ENCODE measurements around the gene PTPRD.

PTPRD gene

GRCh38 chr9:8268216-8268878, 2344.5 kb downstream of the PTPRD start:
- no peak for DNase-seq (ENCODE audit: low spot score)
- TF ChIP-seq, protein P1, sequence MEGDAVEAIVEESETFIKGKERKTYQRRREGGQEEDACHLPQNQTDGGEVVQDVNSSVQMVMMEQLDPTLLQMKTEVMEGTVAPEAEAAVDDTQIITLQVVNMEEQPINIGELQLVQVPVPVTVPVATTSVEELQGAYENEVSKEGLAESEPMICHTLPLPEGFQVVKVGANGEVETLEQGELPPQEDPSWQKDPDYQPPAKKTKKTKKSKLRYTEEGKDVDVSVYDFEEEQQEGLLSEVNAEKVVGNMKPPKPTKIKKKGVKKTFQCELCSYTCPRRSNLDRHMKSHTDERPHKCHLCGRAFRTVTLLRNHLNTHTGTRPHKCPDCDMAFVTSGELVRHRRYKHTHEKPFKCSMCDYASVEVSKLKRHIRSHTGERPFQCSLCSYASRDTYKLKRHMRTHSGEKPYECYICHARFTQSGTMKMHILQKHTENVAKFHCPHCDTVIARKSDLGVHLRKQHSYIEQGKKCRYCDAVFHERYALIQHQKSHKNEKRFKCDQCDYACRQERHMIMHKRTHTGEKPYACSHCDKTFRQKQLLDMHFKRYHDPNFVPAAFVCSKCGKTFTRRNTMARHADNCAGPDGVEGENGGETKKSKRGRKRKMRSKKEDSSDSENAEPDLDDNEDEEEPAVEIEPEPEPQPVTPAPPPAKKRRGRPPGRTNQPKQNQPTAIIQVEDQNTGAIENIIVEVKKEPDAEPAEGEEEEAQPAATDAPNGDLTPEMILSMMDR (IDR thresholded peaks at IDR 0.05; ENCODE audit: extremely low read depth, insufficient read depth, missing control alignments) = no peak
- in situ Hi-C loops (cut with MboI; ENCODE audit: low pct_unique_long_range_greater_than_20kb, low sequenced_read_pairs, unreplicated experiment) = no loop called here

DNA sequence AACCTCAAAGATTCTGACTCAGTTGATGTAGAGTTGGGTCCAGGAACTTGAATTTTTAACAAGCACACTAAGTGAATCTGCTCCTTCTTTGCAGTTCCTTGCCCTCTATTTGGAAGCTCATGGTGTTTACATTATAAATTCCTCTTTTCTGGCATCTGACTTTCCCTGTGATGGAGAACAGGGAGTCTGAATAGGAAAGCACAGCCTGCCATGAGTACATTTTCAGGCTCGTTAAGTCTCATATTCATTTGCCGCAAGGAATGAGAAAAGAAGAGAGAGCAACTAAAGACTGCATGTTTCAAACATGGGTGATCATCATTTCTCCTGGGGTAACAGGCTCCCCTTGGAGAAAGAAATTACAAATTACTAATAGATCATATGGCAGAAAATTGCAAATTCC, 2345.2 kb downstream of the PTPRD start:
- TF ChIP-seq, protein P1 (IDR thresholded peaks at IDR 0.05; ENCODE audit: extremely low read depth, insufficient read depth, missing control alignments) = no peak
- DNase-seq (ENCODE audit: low spot score) = no peak
- in situ Hi-C loops (cut with MboI; ENCODE audit: low pct_unique_long_range_greater_than_20kb, low sequenced_read_pairs, unreplicated experiment) = no loop called here

- DNase-seq (ENCODE audit: low spot score) = no peak
- in situ Hi-C loops (cut with MboI; ENCODE audit: low pct_unique_long_range_greater_than_20kb, low sequenced_read_pairs, unreplicated experiment) = no loop called here
- TF ChIP-seq, protein P1 (IDR thresholded peaks at IDR 0.05; ENCODE audit: extremely low read depth, insufficient read depth, missing control alignments) = no peak
These were observed 2345.9 kb downstream of the PTPRD start for GRCh38 chr9:8266861-8267260.

DNA sequence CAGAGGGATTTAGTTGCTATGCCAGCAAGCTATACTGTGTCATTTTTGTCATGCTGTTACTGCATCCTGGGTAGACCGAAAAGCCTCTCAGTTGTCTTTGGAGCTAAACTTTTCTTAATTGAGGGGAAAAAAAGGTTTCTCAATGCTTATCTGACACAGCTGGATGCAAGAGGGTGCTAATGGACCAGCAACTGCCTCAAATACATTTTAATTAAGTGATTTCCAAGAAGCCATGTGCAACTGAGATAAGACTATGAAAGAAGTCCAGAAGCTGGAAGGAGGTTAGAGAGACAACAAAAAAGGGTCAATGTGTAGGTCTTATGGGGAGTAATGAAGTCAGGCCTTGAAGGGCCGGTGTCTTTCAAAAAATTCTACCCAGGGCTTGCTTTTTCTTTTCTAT, 2347.5 kb downstream of the PTPRD start:
- in situ Hi-C loops (cut with MboI; ENCODE audit: low pct_unique_long_range_greater_than_20kb, low sequenced_read_pairs, unreplicated experiment) = no loop called here
- TF ChIP-seq, protein P1 (IDR thresholded peaks at IDR 0.05; ENCODE audit: extremely low read depth, insufficient read depth, missing control alignments) = no peak
- DNase-seq (ENCODE audit: low spot score) = no peak

Data from GM13977 (cell line).